ENCODE results near the gene HNRNPA3.

GRCh38 chr2:177207101-177207500, 5.5 kb upstream of the HNRNPA3 start:
- TF ChIP-seq POLR2AphosphoS5 (IDR thresholded peaks at IDR 0.05) (no peak), CTCF (IDR thresholded peaks at IDR 0.05; ENCODE audit: poor library complexity, severe bottlenecking) (no peak), MXI1 (conservative IDR thresholded peaks at IDR 0.05; ENCODE audit: poor library complexity, severe bottlenecking) (no peak), EP300 (conservative IDR thresholded peaks at IDR 0.05; ENCODE audit: poor library complexity, severe bottlenecking) (no peak), EZH2 (IDR thresholded peaks at IDR 0.05; ENCODE audit: borderline replicate concordance, insufficient read depth, low read length, poor library complexity, severe bottlenecking) (no peak), RAD21 (conservative IDR thresholded peaks at IDR 0.05) (no peak), REST (IDR thresholded peaks at IDR 0.05; ENCODE audit: borderline replicate concordance) (no peak), TAF1 (IDR thresholded peaks at IDR 0.05; ENCODE audit: low read depth) (no peak), SMC3 (conservative IDR thresholded peaks at IDR 0.05; ENCODE audit: poor library complexity) (no peak)
